NCI-H345 treated with DMSO at 0.1 percent for 48 hours (cell line): ENCODE data around the gene DRC7.

ENCODE experiments used
- DNase-seq: peaks from one replicate; lab custom pipeline; 2025; ENCODE audit not compliant: unreplicated experiment; lab: John Stamatoyannopoulos, UW

Gene DRC7

DNA sequence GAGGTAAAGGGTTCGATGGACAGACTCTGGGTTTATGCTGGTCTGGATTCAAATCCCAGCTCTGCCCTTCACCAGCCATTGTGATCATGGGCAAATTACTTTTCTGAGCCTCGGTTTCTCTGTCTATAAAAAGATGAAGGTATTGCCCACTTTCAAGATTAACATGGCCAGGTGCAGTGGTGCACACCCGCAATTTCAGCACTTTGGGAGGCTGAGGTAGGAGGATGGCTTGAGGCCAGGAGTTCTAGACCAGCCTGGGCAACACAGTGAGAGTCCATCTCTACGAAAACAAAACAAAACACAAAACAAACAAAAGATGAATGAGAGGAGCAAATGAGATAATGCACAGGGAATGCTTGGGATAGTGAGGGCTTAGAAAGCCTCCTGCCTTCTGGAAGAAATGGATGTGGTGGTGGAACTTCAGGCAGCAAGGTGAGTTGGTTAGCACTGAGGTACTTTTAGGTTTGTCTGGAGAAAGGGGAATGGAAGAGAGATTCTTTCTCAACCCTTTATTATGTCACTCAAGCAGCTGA is 18.0 kb upstream of the DRC7 start:
- no peak for DNase-seq

DNA sequence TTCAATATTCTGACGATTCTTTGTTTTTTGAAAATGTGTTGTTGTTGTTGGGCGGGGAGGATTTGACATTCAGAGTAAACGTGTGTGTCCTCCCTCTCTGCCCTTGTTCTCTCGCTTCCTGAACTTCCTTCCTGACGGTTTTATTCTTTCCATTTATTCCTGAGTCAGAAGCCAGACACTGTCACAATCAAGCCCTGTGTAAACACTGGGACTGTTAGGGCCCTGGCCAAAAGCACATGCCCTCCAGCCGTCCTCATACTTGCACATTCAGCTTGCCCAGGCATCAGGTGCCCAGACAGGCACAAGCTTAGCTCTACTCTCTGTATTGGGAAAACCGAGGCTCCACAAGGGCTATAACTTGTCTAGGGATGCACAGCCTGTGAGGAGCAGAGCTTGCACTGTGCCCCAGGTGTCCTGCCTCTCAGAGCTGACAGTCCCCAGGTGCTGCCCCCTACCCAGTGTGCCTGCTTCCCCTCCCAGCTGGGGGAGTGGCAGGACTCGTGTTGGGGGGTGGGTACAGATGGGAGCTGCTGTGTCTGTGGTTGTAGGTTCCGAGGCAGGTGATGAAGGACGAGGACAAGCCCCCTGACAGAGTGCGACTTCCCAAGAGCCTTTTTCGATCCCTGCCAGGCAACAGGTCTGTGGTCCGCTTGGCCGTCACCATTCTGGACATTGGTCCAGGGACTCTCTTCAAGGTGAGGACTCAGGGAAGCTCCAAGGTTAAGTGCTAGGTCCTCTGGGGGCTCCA is 16.8 kb upstream of the DRC7 start:
- DNase-seq: no peak

DNA sequence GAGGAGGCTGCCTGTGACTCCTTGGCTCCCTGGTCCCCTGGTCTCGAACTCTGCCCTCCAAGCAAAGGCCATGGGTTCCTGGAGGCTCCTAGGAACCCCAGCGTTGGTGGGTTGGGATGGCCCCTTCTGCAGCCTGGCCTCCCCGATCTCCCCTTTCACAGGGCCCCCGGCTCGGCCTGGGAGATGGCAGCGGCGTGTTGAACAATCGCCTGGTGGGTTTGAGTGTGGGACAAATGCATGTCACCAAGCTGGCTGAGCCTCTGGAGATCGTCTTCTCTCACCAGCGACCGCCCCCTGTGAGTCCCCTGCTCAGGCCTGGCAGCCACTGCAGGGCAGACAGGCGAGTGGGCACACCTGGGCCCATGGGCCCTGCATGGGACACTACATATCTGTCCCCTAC is 15.6 kb upstream of the DRC7 start:
- DNase-seq: no peak

DNA sequence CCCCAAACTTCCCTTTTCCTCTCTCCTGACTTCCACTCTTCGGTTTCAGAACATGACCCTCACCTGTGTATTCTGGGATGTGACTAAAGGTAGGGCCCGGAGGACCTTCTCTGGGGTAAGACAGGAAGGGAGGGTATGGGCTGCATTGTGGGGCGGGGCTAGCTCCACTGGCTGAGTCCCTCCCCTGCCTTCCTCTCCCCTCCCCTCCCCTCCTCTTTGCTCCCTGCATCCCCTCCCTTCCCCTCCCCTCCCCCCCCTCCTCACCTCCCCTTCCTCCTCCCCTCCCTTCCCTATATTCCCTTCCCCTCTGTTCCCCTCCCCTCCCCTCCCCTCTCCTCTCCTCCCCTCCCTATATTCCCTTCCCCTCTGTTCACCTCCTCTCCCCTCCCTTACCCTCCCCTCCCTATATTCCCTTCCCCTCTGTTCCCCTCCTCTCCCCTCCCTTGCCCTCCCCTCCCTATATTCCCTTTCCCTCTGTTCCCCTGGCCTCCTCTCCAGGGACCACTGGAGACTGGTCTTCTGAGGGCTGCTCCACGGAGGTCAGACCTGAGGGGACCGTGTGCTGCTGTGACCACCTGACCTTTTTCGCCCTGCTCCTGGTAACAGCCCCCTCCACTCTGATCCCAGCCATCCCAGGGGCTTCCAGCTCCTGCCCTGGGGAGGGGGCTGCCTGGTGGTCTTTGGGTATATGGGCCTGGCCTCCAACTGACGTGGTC is 14.7 kb upstream of the DRC7 start:
- DNase-seq: no peak

DNA sequence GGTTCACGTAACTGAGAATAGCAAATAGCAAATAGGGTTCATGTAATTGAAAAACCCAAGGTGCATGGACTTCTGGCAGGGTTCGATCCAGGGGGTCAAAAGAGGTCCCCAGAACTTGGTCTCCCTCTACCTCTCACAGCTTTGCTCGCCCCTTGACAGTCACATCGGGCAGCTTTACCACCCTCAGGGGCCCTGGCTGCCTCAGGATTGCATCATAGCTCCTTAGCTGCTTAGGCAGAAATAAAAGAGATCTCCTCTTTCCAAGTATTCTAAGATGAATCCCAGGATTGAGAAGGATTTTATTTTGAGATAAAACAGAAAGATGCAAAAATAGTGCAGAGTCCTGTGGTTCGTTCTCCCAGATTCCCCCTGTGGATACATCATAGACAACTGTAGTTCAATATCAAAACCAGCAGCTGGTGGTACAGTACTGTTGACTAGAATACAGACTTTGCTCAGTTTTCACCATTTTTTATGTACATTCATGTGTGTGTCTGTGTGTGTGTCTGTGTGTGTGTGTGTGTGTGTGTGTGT is 13.7 kb upstream of the DRC7 start:
- no peak for DNase-seq

DNA sequence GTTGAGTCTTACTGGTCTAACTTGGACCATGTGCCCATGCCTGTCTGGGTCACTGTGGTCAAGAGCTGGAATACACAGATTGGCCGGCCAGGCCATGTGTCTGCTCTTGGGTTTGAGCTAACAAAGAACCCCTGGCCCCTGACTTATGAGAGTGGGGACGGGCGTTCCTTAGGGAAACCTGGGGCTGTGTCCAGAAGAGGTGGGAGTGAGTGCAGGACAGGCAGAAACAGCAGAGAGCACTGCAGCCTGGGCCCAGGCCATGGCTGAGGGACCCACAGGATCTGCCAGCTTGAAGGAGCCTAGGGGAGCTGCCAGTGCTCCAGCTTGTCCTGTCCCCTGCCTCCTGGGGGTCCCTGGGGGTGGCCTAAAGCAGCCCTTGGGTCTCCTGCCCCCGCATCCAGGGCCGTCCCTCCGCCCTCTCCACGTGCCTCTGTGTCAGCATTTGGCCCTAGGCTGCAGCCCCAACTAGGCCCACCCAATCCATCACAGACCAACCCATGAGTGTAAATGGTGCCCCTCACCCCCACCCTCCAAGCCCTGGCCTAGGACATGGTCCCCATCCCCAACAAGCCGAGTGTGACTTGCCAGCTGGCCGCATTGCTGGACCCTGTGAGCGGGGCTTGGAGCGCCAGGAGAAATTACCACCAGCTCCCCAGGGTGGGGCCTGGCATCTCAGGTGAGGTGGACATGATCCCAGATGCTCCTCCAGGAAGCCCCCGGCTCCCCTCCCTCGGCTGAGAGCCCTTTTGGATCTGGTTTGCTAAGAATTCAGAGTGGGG is 12.5 kb upstream of the DRC7 start:
- no peak for DNase-seq

DNA sequence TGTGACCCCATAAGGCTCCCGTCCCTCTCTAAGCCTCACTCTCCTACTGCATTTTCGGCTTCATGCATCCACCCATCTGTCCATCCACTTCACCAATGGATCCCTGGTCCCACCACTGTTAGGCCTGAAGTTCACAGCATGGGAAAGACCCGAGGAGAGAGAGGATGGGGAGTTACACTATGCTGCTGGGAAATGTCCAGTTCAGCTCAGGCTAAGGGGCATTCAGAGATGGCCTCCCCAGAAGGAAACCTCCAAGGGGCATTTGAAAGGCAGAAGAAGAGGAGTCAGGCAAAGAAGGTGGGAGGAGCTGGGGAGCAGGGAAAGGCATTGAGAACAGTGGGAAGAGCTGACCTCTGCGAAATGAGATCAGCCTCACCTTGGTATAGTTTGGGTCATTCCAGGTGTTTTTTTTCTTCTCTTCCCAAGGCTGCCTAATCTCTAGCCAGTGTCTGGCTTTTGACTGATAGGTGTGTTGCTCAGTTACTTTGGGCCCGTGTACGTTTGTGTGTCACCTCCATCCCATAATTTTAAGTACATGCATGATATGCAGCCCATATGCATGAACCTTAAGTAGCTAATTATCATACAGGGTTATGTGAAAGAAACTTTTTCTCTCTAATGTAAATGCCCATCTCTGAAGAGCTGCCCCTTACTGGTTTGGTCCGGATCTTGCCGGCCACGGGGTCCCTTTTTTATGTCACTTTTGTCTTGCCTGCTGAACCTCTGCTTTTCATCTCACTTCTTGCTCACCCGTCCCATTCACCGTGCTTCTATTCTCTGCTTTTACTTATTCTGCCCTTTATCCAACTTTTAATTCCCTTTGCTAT is 11.6 kb upstream of the DRC7 start:
- DNase-seq: no peak

DNA sequence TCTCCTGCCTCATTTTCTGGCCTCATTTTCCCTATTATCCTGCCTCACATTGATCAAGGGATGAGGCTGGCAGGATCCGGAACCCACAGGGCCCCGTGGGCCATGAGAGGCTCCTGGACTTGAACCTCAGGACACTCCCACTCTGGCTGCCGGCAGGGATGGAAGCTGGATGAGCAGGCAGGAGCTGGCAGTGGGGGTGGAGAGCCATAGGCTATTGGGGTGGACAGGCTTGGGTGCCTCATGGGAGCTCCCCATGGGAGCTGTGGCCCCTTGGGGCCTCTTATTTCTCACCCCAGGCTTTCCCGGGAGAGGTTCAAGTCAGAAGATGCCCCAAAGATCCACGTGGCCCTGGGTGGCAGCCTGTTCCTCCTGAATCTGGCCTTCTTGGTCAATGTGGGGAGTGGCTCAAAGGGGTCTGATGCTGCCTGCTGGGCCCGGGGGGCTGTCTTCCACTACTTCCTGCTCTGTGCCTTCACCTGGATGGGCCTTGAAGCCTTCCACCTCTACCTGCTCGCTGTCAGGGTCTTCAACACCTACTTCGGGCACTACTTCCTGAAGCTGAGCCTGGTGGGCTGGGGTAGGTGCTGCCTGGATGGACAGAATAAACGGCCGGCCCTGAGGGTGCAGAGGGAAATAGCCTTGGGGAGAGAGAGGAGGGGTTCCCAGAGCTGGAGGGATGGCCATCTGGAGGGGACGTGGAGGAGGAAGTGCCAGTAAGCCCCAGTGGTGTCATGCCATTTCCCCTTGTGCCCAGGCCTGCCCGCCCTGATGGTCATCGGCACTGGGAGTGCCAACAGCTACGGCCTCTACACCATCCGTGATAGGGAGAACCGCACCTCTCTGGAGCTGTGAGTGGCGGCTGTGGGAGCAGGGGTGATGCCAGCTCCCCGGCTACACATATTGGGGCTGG is 10.7 kb upstream of the DRC7 start:
- DNase-seq: no peak

DNA sequence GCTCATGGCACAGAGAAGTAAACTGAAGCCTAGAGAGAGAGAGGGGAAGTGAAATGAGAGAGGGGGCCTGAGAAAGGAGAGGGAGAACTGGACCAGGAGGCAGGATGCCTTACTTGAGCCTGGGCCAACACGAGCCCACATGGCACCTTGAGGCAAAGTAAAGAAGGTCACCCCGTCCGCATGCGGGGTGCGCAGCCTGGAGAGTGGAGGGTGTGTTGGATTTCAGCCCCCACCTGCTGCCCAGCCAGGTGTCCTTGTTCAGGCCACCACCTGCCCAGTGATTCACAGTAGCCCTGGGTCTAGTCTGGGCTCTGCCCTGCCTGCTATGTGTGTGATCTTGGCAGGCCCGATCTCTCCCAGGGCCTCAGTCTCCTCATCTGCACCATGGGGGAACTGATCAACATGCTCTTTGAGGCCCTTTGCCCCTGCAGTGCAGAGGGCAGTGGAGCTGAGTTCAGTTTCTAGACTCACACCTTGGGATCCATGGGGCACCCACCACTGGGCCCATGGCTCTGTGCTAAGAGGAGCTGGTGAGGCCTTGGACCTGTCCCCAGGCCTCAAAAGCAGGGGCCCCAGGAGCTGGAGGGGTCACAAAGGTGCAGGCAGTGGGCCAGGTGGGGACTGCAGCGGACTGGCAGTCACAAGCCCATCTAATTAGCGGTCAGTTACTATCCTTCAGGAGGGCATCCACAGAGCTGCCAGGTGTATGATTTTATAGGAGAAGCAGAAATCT is 9.8 kb upstream of the DRC7 start:
- no peak for DNase-seq

DNA sequence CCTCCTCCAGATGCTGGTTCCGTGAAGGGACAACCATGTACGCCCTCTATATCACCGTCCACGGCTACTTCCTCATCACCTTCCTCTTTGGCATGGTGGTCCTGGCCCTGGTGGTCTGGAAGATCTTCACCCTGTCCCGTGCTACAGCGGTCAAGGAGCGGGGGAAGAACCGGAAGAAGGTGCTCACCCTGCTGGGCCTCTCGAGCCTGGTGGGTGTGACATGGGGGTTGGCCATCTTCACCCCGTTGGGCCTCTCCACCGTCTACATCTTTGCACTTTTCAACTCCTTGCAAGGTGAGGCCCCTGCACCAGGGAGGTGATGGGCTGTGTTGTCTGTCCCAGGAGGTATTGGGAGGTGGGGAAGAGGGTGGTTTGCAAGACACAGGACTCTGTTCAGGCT is 9.0 kb upstream of the DRC7 start:
- no peak for DNase-seq

DNA sequence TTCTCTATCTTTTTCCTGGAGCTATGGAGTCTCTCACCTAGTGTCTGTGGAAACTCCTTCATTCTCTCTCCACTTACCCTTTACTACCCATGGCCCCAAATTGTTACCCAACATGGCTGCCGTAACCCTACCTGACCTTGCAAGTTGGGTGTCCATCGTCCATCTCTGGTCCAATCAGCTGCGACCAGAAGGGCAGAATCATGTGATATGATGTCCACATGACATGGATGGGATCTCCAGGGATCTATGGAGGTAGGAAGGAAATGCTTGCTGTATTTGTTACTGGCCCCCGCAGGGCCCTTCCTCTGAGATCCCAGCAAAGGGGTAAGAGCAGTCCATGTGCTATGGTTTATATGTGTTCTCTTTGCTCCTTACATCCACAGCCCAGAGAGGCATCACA is 8.0 kb upstream of the DRC7 start:
- no peak for DNase-seq

DNA sequence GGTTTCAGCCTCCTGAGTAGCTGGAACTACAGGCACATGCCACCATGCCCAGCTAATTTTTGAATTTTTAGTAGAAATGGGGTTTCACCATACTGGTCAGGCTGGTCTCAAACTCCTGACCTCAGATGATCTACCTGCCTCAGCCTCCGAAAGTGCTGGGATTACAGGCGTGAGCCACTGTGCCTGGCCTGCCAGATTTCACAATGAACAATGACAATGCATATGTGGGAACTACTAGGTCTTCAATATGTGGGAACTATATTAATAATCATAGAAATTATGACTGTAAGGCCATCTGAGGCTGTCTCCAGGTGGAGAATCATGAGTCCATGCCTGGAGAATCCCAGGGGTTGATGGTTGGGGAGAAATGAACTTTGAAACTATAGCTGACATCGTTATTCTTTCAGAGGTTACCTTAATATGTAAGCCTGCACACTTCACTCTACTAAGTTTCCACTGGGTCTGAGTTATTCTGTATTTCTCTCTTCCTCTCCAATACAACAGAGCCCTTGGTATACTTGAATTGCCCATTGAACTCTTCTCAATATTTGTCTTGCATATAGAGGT is 7.2 kb upstream of the DRC7 start:
- no peak for DNase-seq

DNA sequence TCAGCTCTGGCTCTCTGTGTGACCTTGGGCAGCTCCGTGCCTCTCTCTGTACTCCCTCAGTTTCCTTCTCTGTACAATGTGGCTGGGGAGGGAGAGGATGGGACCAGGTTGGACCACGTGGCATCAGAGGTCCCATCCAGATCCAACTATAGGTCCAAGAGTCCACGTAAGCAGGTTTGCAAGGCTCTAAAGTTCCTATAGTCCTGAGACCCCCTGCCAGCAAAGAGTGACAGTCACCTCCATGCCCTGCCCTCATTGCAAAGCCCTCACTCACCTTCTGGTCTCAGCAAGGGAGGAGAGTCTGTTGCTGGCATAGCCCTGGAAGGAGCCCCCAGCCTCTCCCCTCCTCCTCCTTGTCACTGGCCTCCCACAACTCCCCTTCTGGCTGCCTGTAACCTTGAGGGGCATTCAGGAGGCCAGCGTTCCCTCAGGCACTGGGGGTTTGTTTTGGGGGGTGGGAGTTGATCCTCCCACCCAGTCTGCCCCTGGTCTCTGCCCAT is 6.1 kb upstream of the DRC7 start:
- DNase-seq: no peak

DNA sequence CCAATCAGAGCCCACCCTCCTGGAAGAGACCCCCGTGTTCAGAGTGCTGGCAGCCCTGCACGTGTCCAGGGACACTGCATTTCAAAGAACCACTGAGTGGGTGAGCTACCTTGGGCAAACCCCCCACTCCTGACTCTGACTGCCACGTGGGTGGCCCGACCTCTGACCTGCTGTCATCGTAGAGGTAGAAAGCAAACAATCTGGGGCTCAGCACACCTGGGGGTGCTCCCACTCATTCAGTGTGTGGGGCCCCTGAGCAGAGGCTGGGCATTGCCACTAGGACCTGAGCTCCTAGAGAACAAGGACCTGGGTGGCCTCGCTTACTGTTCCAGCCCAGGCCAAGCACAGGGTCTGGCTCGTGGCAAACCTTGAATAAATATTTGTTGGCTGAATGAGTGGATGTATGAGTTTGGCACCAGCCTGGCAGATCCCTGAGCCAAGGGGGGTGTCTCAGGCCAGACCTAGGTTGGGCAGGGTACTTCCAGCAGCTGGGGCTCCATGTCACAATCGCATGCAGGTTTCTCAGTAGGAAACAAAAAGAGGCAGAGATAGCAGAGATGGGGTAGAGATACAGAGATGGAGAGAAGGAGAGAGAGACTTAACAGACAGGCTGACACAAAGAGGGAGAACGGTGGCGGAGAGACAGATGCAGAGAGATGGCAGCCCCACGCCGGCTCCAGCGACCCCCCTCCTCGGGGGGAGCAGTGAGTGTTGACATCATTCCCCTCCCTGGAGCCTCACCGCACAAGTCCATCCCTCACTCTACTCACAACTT is 5.4 kb upstream of the DRC7 start:
- DNase-seq: no peak

DNA sequence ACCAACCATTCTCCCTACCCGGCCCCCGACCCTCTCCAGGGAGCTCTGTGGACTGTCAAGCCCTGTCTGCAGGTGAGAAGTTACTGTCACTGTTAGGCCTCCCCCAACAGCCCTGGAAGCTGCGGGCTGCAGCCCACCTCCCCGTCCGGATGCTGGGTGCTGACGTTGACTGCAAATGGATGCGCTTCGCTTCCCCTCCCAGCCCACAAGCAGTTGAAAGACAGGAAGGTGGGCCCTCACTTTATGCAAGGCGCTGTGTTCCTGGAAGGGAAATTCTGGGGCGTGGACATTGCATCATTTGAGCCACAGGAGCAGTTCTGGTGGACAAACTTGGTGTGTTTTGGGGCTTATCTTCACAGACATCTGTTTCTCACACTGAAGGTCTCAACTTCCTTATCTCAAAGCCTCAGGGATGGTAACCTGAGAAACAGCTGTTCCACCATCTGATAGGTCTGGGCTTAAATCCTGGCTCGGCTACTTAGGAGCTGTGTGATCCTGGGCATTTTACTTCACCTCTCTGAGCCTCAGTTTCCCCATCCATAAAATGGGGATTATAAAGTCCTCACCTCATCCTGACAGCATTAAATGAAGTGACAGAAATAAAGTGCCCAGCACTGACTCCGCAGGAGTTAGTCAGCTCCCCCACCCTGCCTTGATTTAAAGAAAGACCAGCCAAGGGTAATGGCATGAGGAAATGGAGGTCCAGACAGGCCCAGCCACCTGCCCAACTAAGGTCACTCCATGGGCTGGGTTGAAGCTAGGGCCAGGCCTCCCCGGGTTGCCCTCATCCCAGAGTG is 4.6 kb upstream of the DRC7 start:
- DNase-seq: no peak

DNA sequence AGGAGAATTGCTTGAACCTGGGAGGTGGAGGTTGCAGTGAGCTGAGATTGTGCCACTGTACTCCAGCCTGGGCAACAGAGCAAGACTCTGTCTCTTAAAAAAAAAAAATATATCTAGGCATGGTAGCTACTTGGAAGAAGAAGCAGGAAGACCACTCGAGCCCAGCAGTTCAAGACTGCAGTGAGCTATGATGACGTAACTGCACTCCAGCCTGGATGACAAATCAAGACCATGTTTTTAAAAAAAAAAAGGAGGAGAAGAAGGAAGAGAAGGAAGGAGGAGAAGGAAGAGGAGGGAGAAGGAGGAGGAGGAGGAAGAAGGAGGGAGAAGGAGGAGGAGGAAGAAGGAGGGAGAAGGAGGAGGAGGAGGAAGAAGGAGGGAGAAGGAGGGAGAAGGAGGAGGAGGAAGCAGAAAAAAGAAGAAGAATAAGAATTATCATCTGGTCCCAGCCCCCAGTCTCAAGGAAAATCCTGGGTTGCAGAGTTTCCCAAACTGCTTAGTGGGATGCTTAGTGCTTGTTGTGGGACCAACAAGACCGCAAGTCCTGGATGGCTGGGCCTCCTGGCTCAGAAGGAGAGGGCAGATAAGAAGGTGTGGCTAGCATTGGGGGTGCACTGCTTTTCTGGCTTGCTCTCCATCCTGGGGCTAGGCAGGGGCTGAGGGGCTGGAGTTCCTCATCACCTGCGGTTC is 3.7 kb upstream of the DRC7 start:
- DNase-seq: no peak
